Ovary (tissue), 9 donors: ENCODE results near the gene LCN12. TPM values are rescaled to one million over a fixed set of nuclear protein-coding genes. Genes with fewer than 3 reads are reported as not detected.

Source experiments
- DNase-seq, 5 donors: peaks; one replicate each; pipeline ENCODE4 v3.0.0-alpha.2; 2019 to 2020
- H3K27ac ChIP-seq, 2 donors: fragments of 200-600 bp; one replicate each; pipeline versions ENCODE4 v1.5.1 to v1.8.0; 2019 to 2022
- H3K27me3 ChIP-seq: fragments of 200-600 bp; one replicate; pipeline ENCODE4 v1.8.0; 2022
- H3K36me3 ChIP-seq: fragments of 200-600 bp; sonication (generic); one replicate; pipeline ENCODE4 v1.5.1; 2019
- H3K4me1 ChIP-seq: one replicate; pipeline ENCODE4 v1.8.1; 2013; ENCODE audit warnings: mild to moderate bottlenecking, moderate library complexity; ENCODE audit not compliant: insufficient read depth
- H3K4me3 ChIP-seq: fragments of 200-600 bp; sonication (generic); one replicate; pipeline ENCODE4 v1.5.1; 2017
- H3K9me3 ChIP-seq, 2 donors: fragments of 200-600 bp in 1 of 2; sonication (generic) in 1 of 2; one replicate each; pipeline versions ENCODE4 v1.5.1 to v1.8.1; 2013 to 2019; ENCODE audit warnings: mild to moderate bottlenecking in 1 of 2, moderate library complexity in 1 of 2
- CTCF ChIP-seq, 3 donors: fragments of 450-650 bp in 2 of 3; fragments of 200-600 bp in 1 of 3; IDR thresholded peaks; one replicate each; pipeline versions ENCODE4 v1.5.1 to v1.8.0; 2016 to 2022; ENCODE audit warnings: antibody characterized with exemption in 3 of 3, mild to moderate bottlenecking in 1 of 3
- EP300 ChIP-seq: sonication (generic); formaldehyde crosslinking; IDR thresholded peaks from one replicate; pipeline ENCODE4 v1.6.1; 2017; ENCODE audit warnings: antibody characterized with exemption
- POLR2A ChIP-seq: fragments of 450-650 bp; IDR thresholded peaks from one replicate; pipeline ENCODE4 v1.6.1; 2017; ENCODE audit warnings: antibody characterized with exemption, mild to moderate bottlenecking, moderate library complexity
- WGBS, 3 donors: extraction: QIAGEN DNeasy Blood & Tissue Kit in 1 of 3; methylation state at CpG; one replicate each; pipeline versions ENCODE4 v1.1.5 to v1.1.7; 2013 to 2017; 5-methylcytosine and 5-hydroxymethylcytosine counted together
- intact Hi-C, 4 donors: fragments of 100-400 bp; cut with DNase I; formaldehyde crosslinking; loops; one replicate each; pipeline versions ENCODE4 v1.11.0 to v1.15.1; 2022 to 2023
- polyA plus RNA-seq, 2 donors: library from polyadenylated mRNA; stranded (reverse); fragments of 200-250 nt in 1 of 2; fragments of 350-450 nt in 1 of 2; fragmentation: Illumina TruSeq in 1 of 2; extraction: RNeasy Lipid Tissue Mini Kit (QIAGEN cat#74804) in 1 of 2; gene quantifications; one replicate each; pipeline ENCODE4 v1.2.3, GENCODE V29; 2013 to 2014
- total RNA-seq, 7 donors: library from RNA; depleted of rRNA in 2 of 7; stranded (reverse); fragments of >200 nt in 2 of 7; fragmentation: NEBNext Ultra II Directional in 3 of 7; extraction: Animal tissue kit (Norgen Biotek cat#: 25700) in 3 of 7; gene quantifications; one replicate each; pipeline versions ENCODE4 v1.1.0 to v1.2.4, GENCODE V29; 2016 to 2023
- donor health status: DM: no; HTN: no; CAD: no; lungs with moderate emphysema.
- donor health status: DM: no; HTN: no; CAD: no.
- donor health status: Bipolar disorder and iron deficiency.
- donor health status: DM: yes; HTN: yes; CAD: no.
- donor health status: DM: no; HTN: no; CAD: no.
- donor health status: DM: yes; HTN: yes; CAD: no.

The LCN12 gene
- total and polyA plus RNA-seq, 9 donors = 1.1 to 40.9 (median 13.4) TPM

GRCh38 chr9:136971746-136972145 is 19.7 kb downstream of the LCN12 start:
- Histone ChIP-seq H3K4me3 (no peak overlapping the region), H3K9me3 (no peaks in the 10 kb centered on the region), H3K36me3 (no peaks in the 10 kb centered on the region), H3K27me3 (no peaks in the 10 kb centered on the region), H3K27ac (no peak overlapping the region), H3K4me1 (no peaks in the 10 kb centered on the region)
- no peak for DNase-seq
- 73 to 78% (median 76%) methylated on average over 10 to 14 of the region's 14 CpGs for WGBS, 3 donors
- no peak for TF ChIP-seq CTCF (IDR thresholded peaks at IDR 0.05)
- no peak for TF ChIP-seq POLR2A
- no peak for TF ChIP-seq EP300
- intact Hi-C loops = no loop called here

DNA sequence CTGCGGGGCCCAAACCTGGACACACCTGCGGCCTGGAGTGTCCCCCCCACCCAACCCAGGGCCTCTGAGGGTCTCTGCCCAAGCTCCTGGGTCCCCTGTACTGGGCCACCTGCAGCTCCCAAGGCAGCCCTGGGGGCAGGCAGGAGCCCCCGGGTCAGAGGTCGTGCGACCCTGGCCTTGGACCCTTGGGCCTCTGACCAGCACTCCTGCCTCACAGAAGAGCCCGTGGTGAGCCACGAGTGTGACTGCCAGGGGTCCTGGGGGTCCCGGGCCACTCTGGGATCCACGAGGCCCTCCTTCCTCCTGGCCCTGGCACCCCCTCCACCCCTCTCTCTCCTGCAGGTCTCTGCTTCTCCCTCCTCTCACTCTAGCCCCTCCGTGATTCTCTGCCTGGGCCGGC is 20.3 kb downstream of the LCN12 start:
- 61 to 72% (median 70%) methylated on average over 11 of the region's 11 CpGs for WGBS, 3 donors
- no peak for DNase-seq
- TF ChIP-seq CTCF (IDR thresholded peaks at IDR 0.05) = no peak
- TF ChIP-seq EP300 = no peak

GRCh38 chr9:136972743-136973142 is 20.7 kb downstream of the LCN12 start:
- Histone ChIP-seq H3K4me1 (peaks cover 2% of the 10 kb centered on the region), H3K36me3 (no peaks in the 10 kb centered on the region), H3K27ac (no peak overlapping the region), H3K4me3 (no peak overlapping the region), H3K27me3 (no peaks in the 10 kb centered on the region), H3K9me3 (no peaks in the 10 kb centered on the region)
- intact Hi-C loops = no loop called here
- no peak for DNase-seq
- TF ChIP-seq POLR2A (no peak), CTCF (IDR thresholded peaks at IDR 0.05) (no peak), EP300 (no peak)
- WGBS, 3 donors = 26 to 44% (median 36%) methylated on average over 13 of the region's 13 CpGs

More for the DNA sequence above, 20.3 kb downstream of the LCN12 start:
- H3K36me3 ChIP-seq = no peaks in the 10 kb centered on the region
- no peak overlapping the region for H3K4me3 ChIP-seq
- H3K27ac ChIP-seq = no peak overlapping the region
- no peaks in the 10 kb centered on the region for H3K27me3 ChIP-seq
- H3K9me3 ChIP-seq = no peaks in the 10 kb centered on the region
- intact Hi-C loops = no loop called here
- no peaks in the 10 kb centered on the region for H3K4me1 ChIP-seq

GRCh38 chr9:136973618-136974617 is 21.8 kb downstream of the LCN12 start:
- H3K4me1 ChIP-seq = peaks cover 6% of the 10 kb centered on the region
- no peak overlapping the region for H3K4me3 ChIP-seq
- TF ChIP-seq POLR2A (no peak), CTCF (IDR thresholded peaks at IDR 0.05) (no peak), EP300 (no peak)
- H3K9me3 ChIP-seq = no peaks in the 10 kb centered on the region
- WGBS, 3 donors = 88 to 89% (median 89%) methylated on average over 28 to 29 of the region's 29 CpGs
- DNase-seq = no peak
- H3K27ac ChIP-seq = no peak overlapping the region
- H3K27me3 ChIP-seq = no peaks in the 10 kb centered on the region
- H3K36me3 ChIP-seq = no peaks in the 10 kb centered on the region
- intact Hi-C loops = no loop called here
